ENCODE results near the gene ABHD4. TPM values are rescaled to one million over a fixed set of nuclear protein-coding genes. Genes with fewer than 3 reads are reported as not detected.

ABHD4 gene
- total and polyA plus RNA-seq, 2 of the 4 experiments (the other 2 are of a cell fraction): 5.0 to 22.0 TPM

DNA sequence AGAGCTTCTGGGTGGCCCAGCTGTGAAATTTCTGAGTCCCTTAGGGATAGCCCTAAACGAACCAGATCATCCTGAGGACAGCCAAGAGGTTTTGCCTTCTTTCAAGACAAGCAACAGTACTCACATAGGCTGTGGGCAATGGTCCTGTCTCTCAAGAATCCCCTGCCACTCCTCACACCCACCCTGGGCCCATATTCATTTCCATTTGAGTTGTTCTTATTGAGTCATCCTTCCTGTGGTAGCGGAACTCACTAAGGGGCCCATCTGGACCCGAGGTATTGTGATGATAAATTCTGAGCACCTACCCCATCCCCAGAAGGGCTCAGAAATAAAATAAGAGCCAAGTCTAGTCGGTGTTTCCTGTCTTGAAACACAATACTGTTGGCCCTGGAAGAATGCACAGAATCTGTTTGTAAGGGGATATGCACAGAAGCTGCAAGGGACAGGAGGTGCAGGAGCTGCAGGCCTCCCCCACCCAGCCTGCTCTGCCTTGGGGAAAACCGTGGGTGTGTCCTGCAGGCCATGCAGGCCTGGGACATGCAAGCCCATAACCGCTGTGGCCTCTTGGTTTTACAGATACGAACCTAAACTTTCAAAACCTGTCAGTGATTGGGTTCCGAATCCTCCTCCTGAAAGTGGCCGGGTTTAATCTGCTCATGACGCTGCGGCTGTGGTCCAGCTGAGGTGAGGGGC lies 48.0 kb upstream of the ABHD4 start:
- WGBS, 2 experiments (ENCODE audit: extremely low coverage in 2 of 2, insufficient read length in 1 of 2): no CpG with 5 or more reads among the region's 11 CpGs
- in situ Hi-C loops (cut with MboI; ENCODE audit: low sequenced_read_pairs) (loop anchor here (10.0 to 25.0 kb wide), 3 partner anchors 215 to 762 kb away; partner anchors contain the start of genes BCL2L2, OXA1L, PABPN1 and PPP1R3E), dilution Hi-C loops (cut with HindIII; ENCODE audit: low sequenced_read_pairs, unreplicated experiment) (no loop called here), intact Hi-C loops (cut with micrococcal nuclease) (loop anchor here (10.0 kb wide), 2 partner anchors 235 to 755 kb away; partner anchors contain the start of genes BCL2L2 and PPP1R3E)
- Histone ChIP-seq H3K9me1 (ENCODE audit: insufficient read depth, low read length) (peaks cover 37% of the 10 kb centered on the region), H2BK5ac (ENCODE audit: low read depth, low read length, poor library complexity, severe bottlenecking) (no peak overlapping the region), H4K5ac (ENCODE audit: low read depth, low read length) (no peak overlapping the region), H2BK20ac (ENCODE audit: low read depth, low read length) (peak overlapping the region; percentile 55; the same call in 1 of the 2 replicates), H3K4ac (ENCODE audit: low read depth, low read length) (peak overlapping the region; percentile 75), H3K9ac (ENCODE audit: low read depth, low read length) (no peak overlapping the region), H3K4me1 (ENCODE audit: control insufficient read depth, insufficient read depth, low read length) (peaks cover 24% of the 10 kb centered on the region), H4K20me1 (ENCODE audit: insufficient read depth, low read length) (no peaks in the 10 kb centered on the region), H3K23ac (ENCODE audit: low read depth, low read length) (0 out of 2 replicates have a peak overlapping the region, but pooled peaks have one; percentile 11), H2BK15ac (ENCODE audit: low read depth, low read length) (peak overlapping the region; percentile 15; the same call in 1 of the 3 replicates), H2AFZ (replicated peaks; ENCODE audit: low read length, poor library complexity) (peak overlapping the region; percentile 16), H3K4me2 (ENCODE audit: low read depth, low read length) (no peak overlapping the region), H2BK120ac (ENCODE audit: low read depth, low read length) (peak overlapping the region; percentile 59; the same call in 1 of the 2 replicates), H2AK5ac (ENCODE audit: low read depth, low read length) (peak overlapping the region; percentile 52), H4K91ac (ENCODE audit: insufficient read depth, low read depth, low read length) (0 out of 2 replicates have a peak overlapping the region, but pooled peaks have one; percentile 38), H3K27ac (ENCODE audit: insufficient read depth, low read length) (no peak overlapping the region), H4K8ac (ENCODE audit: low read depth in 2 of 2, low read length in 2 of 2) (peak overlapping the region in 1 of 2 experiments; percentile 5; a peak in 1 of 4 replicates), H2AK9ac (replicated peaks; ENCODE audit: low read depth, low read length, poor library complexity) (peak overlapping the region; percentile 84), H3K4me3 (ENCODE audit: insufficient read depth, low read depth, low read length) (no peak overlapping the region), H3K27me3 (ENCODE audit: control insufficient read depth, insufficient read depth, low read length) (peaks cover 4% of the 10 kb centered on the region; the same call in 1 of the 2 replicates), H3K9me3 (ENCODE audit: control insufficient read depth, insufficient read depth, low read length) (no peaks in the 10 kb centered on the region), H3K14ac (replicated peaks; ENCODE audit: low read depth, low read length) (peak overlapping the region; percentile 37; the same call in 1 of the 2 replicates), H3K18ac (ENCODE audit: low read depth, low read length) (peak overlapping the region; percentile 19; the same call in 1 of the 2 replicates), H3K56ac (ENCODE audit: extremely low read depth, insufficient read depth, low read length) (no peak overlapping the region), H3K36me3 (ENCODE audit: control insufficient read depth, insufficient read depth, low read length) (no peaks in the 10 kb centered on the region), H3K79me1 (ENCODE audit: low read depth in 1 of 2, low read length in 2 of 2) (no peaks in the 10 kb centered on the region)
- POLR2A ChIA-PET (ENCODE audit: unreplicated experiment): interaction anchor here (0.5 kb wide), 1 partner anchor 269 kb away, joined by 7 read pairs; no protein-coding TSS in a partner anchor
- DNase-seq (peak; percentile 63), ATAC-seq (ENCODE audit: low read depth) (no peak; the same call in 1 of the 2 replicates)
- TF ChIP-seq MAZ (IDR thresholded peaks at IDR 0.05; ENCODE audit: borderline replicate concordance, low read depth, low read length): no peak
- TF ChIP-seq RAD21 (IDR thresholded peaks at IDR 0.05; ENCODE audit: low read length): no peak
- TF ChIP-seq ELK1 (IDR thresholded peaks at IDR 0.05; ENCODE audit: borderline replicate concordance, low read depth, low read length): no peak
- no peak for TF ChIP-seq SMC3 (IDR thresholded peaks at IDR 0.05; ENCODE audit: low read depth, low read length)
- TF ChIP-seq FOS (IDR thresholded peaks at IDR 0.05; ENCODE audit: low read depth, low read length): no peak
- TF ChIP-seq MXI1 (IDR thresholded peaks at IDR 0.05; ENCODE audit: borderline replicate concordance, low read depth, low read length): no peak
- no peak for TF ChIP-seq NFE2L2 (IDR thresholded peaks at IDR 0.05; ENCODE audit: low read depth, low read length)
- TF ChIP-seq RFX5 (IDR thresholded peaks at IDR 0.05; ENCODE audit: low read depth, low read length): no peak
- no peak for TF ChIP-seq POLR2A (IDR thresholded peaks at IDR 0.05; ENCODE audit: low read depth, low read length)
- no peak for TF ChIP-seq USF2 (IDR thresholded peaks at IDR 0.05; ENCODE audit: low read depth, low read length)
- no peak for TF ChIP-seq CTCF (conservative IDR thresholded peaks at IDR 0.05; ENCODE audit: low read depth, low read length)
- no peak for TF ChIP-seq CHD1 (IDR thresholded peaks at IDR 0.05; ENCODE audit: low read depth, low read length)
- no TSS peak for BruUV-seq (replicated peaks)
- CTCF ChIA-PET: interaction anchor here (0.5 to 1.1 kb wide), 3 partner anchors 12 to 323 kb away, joined by 3 to 4 read pairs (median 3); no protein-coding TSS in a partner anchor
